Esophagus muscularis mucosa (tissue), 4 donors: ENCODE measurements around the gene NRAP. TPM values are rescaled to one million over a fixed set of nuclear protein-coding genes. Genes with fewer than 3 reads are reported as not detected.

ENCODE experiments used
- DNase-seq: peaks from one replicate; pipeline ENCODE4 v3.0.0-alpha.2; 2017; ENCODE audit errors: extremely low spot score
- H3K27ac ChIP-seq, 4 donors: fragments of 200-600 bp; sonication (generic); replicated peaks in 1 of 4; 1 replicate in 3 of 4; 2 replicates in 1 of 4; pipeline ENCODE4 v1.5.1; 2016 to 2019; ENCODE audit warnings: mild to moderate bottlenecking in 1 of 4
- H3K27me3 ChIP-seq, 4 donors: fragments of 200-600 bp; sonication (generic); one replicate each; pipeline versions ENCODE4 v1.5.1 to v1.6.0; 2016 to 2019
- H3K36me3 ChIP-seq, 4 donors: fragments of 200-600 bp; sonication (generic); one replicate each; pipeline ENCODE4 v1.5.1; 2016 to 2019
- H3K4me1 ChIP-seq, 4 donors: fragments of 200-600 bp; sonication (generic); one replicate each; pipeline ENCODE4 v1.5.1; 2016 to 2019
- H3K4me3 ChIP-seq, 4 donors: fragments of 200-600 bp; sonication (generic); 1 replicate in 2 of 4; 2 replicates in 2 of 4; pipeline ENCODE4 v1.5.1; 2016 to 2019; ENCODE audit warnings: mild to moderate bottlenecking in 4 of 4, moderate library complexity in 1 of 4
- H3K9me3 ChIP-seq, 4 donors: fragments of 200-600 bp; sonication (generic); 1 replicate in 3 of 4; 2 replicates in 1 of 4; pipeline ENCODE4 v1.5.1; 2016 to 2019
- EP300 ChIP-seq: sonication (generic); formaldehyde crosslinking; IDR thresholded peaks from one replicate; pipeline ENCODE4 v1.6.1; 2017; ENCODE audit warnings: antibody characterized with exemption
- POLR2A ChIP-seq: fragments of 450-650 bp; IDR thresholded peaks from one replicate; pipeline ENCODE4 v1.6.1; 2017; ENCODE audit warnings: antibody characterized with exemption, moderate library complexity, mild to moderate bottlenecking, low read depth
- POLR2AphosphoS5 ChIP-seq, 2 donors: sonication (generic); formaldehyde crosslinking; IDR thresholded peaks; one replicate each; pipeline ENCODE4 v1.6.1; 2017; ENCODE audit warnings: antibody characterized with exemption in 2 of 2
- WGBS: methylation state at CpG from one replicate; pipeline ENCODE4 v1.1.5; 2018; 5-methylcytosine and 5-hydroxymethylcytosine counted together
- intact Hi-C: fragments of 100-400 bp; cut with DNase I; formaldehyde crosslinking; loops from one replicate; pipeline ENCODE4 v1.15.1; 2023
- total RNA-seq, 4 donors: library from RNA; depleted of rRNA; stranded (reverse); fragments of >200 nt; gene quantifications; one replicate each; pipeline versions ENCODE4 v1.1.0 to v1.2.1, GENCODE V29; 2016
- TF ChIP-seq, protein P1 (sequence below), 3 experiments: fragments of 200-600 bp in 2 of 3; fragments of 450-650 bp in 1 of 3; sonication (generic) in 2 of 3; IDR thresholded peaks; one replicate each; pipeline ENCODE4 v1.5.1; 2017 to 2019; ENCODE audit warnings: antibody characterized with exemption in 3 of 3, mild to moderate bottlenecking in 2 of 3, moderate library complexity in 1 of 3

NRAP gene
- total RNA-seq, 4 donors from 2014 or later, result not detected

DNA sequence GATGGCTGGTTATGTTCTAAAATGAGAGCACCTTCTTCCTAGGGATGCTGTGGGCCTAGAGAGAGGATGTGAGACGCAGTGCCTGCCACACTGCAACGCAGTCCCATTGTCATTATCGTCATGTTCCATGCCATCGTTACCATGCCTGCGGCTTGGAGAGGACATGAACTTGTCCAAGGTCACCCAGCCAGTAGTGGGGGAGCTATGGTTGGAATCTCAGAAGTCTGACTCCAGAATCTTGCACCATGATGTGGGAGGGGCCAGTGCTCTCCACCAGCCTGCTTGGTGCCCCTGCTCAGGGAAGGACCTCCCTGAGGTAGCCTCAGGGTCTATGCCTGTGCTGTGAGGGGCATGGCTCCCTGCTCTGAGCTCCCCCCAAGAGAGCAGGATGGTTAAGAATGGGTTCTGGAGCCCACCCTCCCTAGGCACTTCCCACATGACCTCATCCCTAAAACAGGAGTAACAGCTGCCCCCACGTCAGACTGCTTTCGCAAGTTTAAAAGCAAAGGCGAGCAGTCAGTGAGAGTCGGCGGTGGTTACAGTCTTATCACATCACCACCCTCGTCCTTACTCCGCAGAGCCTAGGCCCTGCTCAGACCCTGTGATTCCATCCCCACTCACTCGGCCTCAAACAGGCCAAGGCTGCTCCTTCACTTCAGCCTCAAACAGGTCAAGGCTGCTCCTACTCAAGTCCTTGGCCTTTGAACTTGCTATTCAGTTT, 60.6 kb downstream of the NRAP start:
- Histone ChIP-seq H3K36me3 (peaks cover 0 to 60% (median 0%) of the 10 kb centered on the region in 4 donors), H3K4me3 (no peak overlapping the region), H3K9me3 (no peaks in the 10 kb centered on the region), H3K27me3 (no peaks in the 10 kb centered on the region), H3K27ac (no peak overlapping the region), H3K4me1 (peaks cover 0 to 5% (median 0%) of the 10 kb centered on the region in 4 donors)
- no peak for TF ChIP-seq POLR2A
- TF ChIP-seq POLR2AphosphoS5 (IDR thresholded peaks at IDR 0.05), result no peak
- no peak for TF ChIP-seq EP300
- TF ChIP-seq, protein P1, sequence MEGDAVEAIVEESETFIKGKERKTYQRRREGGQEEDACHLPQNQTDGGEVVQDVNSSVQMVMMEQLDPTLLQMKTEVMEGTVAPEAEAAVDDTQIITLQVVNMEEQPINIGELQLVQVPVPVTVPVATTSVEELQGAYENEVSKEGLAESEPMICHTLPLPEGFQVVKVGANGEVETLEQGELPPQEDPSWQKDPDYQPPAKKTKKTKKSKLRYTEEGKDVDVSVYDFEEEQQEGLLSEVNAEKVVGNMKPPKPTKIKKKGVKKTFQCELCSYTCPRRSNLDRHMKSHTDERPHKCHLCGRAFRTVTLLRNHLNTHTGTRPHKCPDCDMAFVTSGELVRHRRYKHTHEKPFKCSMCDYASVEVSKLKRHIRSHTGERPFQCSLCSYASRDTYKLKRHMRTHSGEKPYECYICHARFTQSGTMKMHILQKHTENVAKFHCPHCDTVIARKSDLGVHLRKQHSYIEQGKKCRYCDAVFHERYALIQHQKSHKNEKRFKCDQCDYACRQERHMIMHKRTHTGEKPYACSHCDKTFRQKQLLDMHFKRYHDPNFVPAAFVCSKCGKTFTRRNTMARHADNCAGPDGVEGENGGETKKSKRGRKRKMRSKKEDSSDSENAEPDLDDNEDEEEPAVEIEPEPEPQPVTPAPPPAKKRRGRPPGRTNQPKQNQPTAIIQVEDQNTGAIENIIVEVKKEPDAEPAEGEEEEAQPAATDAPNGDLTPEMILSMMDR (IDR thresholded peaks at IDR 0.05), result no peak
- intact Hi-C loops, result no loop called here
- WGBS, result 82% methylated on average over 13 of the region's 13 CpGs
- DNase-seq, result no peak

DNA sequence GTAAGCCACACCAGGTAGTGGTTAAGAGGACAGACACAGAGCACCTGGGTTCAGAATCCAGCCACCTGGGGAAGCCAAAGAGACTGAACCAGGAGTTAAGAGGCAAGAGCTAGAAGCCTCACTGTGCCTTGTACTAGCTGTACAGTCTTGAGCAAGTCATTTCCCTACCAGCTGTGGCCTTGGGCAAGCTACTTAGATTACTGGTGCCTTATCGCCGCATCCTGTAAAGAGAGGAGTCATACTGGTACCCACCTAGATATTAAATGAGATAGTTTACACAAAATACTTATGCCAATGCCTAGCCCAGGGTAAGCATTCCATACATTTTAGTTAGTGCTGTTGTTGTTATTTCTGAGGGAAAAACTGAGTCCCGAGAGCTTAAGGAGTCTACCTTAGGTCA, 63.3 kb downstream of the NRAP start:
- Histone ChIP-seq H3K4me3 (no peak overlapping the region), H3K9me3 (no peaks in the 10 kb centered on the region), H3K27me3 (no peaks in the 10 kb centered on the region), H3K4me1 (no peaks in the 10 kb centered on the region), H3K36me3 (peaks cover 0 to 75% (median 0%) of the 10 kb centered on the region in 4 donors), H3K27ac (no peak overlapping the region)
- 90% methylated on average over 3 of the region's 3 CpGs for WGBS
- TF ChIP-seq, protein P1 (IDR thresholded peaks at IDR 0.05), result no peak
- TF ChIP-seq POLR2A (no peak), EP300 (no peak), POLR2AphosphoS5 (IDR thresholded peaks at IDR 0.05) (no peak)
- intact Hi-C loops, result no loop called here
- DNase-seq, result no peak

DNA sequence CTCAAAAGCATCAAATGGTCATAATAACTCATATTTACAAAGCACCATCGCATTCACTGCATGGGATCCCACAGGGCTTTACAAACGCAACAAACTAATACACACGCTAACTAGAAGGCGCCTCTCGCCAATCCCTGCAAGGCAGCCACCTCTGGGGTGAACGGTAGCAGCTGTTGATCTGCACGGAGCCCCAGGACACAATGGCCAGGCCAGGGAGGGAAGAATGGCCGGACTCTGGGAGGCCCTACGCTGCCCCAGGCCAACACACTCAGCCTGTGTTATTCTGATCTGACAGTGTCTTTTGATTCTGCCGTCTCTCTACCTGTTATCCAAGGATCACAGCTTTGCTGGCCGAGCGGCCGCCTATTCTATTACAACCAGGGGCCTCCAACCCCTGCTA, 69.2 kb downstream of the NRAP start:
- WGBS, result 78% methylated on average over 13 of the region's 13 CpGs
- no peak overlapping the region for H3K27ac ChIP-seq
- H3K4me1 ChIP-seq, result no peaks in the 10 kb centered on the region
- peaks cover 0 to 10% (median 0%) of the 10 kb centered on the region in 4 donors for H3K27me3 ChIP-seq
- H3K9me3 ChIP-seq, result no peaks in the 10 kb centered on the region
- no peak for DNase-seq
- H3K4me3 ChIP-seq, result no peak overlapping the region
- peaks cover 0 to 90% (median 0%) of the 10 kb centered on the region in 4 donors for H3K36me3 ChIP-seq
- no peak for TF ChIP-seq EP300
- intact Hi-C loops, result no loop called here

DNA sequence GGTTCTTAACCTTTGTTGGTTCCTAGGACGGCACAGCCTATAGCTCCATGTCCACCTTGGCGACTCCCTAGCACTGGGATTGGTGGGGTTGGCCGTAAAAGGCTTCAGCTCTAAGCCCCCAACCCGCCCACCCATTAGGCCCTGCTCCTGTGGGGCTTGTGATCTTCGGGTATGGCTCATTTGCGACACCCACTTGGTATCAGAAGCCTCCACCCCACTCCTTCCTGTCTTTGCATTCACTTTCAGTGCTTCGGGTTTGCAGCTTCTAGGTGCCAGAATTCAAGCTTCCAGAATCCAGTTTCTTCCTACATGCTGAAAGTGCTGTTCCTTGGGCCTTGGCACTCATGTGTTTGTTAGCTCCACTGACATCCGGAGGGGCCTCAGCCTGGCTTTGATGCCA, 71.5 kb downstream of the NRAP start:
- H3K36me3 ChIP-seq, result peaks cover 0 to 96% (median 0%) of the 10 kb centered on the region in 4 donors
- 94% methylated on average over 6 of the region's 8 CpGs for WGBS
- H3K27ac ChIP-seq, result no peak overlapping the region
- TF ChIP-seq, protein P1 (IDR thresholded peaks at IDR 0.05), result no peak
- no peak overlapping the region for H3K4me3 ChIP-seq
- intact Hi-C loops, result no loop called here
- H3K27me3 ChIP-seq, result peaks cover 0 to 10% (median 0%) of the 10 kb centered on the region in 4 donors
- no peak for DNase-seq
- no peaks in the 10 kb centered on the region for H3K9me3 ChIP-seq
- H3K4me1 ChIP-seq, result no peaks in the 10 kb centered on the region

DNA sequence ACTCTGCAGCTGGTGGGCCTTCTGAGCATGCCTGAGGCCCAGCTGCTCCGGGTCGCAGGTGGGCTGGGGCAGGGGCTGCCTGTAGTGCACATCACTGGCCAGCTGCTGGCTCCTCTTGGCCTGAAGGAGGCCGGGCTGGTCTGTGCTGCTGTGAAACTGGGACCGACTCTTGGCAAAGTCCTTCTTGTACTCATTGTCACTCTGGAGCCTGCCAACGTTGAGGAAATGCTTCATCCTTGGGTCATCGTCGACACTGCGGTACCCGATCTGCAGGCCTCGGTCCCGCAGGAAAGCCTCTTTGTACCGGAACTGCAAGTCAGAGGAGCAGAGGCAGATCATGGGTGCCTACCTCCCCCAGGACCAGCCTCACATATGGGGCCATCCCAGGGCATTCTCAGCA, 73.3 kb downstream of the NRAP start:
- intact Hi-C loops, result no loop called here
- no peak for DNase-seq
- Histone ChIP-seq H3K4me3 (no peak overlapping the region), H3K4me1 (no peaks in the 10 kb centered on the region), H3K9me3 (no peaks in the 10 kb centered on the region), H3K36me3 (peaks cover 0 to 78% (median 0%) of the 10 kb centered on the region in 4 donors), H3K27ac (no peak overlapping the region), H3K27me3 (peaks cover 0 to 10% (median 0%) of the 10 kb centered on the region in 4 donors)
- TF ChIP-seq, protein P1 (IDR thresholded peaks at IDR 0.05), result no peak
- TF ChIP-seq POLR2A (no peak), EP300 (no peak), POLR2AphosphoS5 (IDR thresholded peaks at IDR 0.05) (no peak)
- WGBS, result 88% methylated on average over 12 of the region's 12 CpGs
